ENCODE data around the gene CLOCK.

Gene CLOCK

GRCh38 chr4:55397520-55398321, 149.0 kb downstream of the CLOCK start (continued):
- TF ChIP-seq KLF8 (tag by site-specific recombination; IDR thresholded peaks at IDR 0.05) (peak; percentile 28; the same call in 1 of the 2 replicates), SP7 (tag by site-specific recombination; IDR thresholded peaks at IDR 0.05) (peak; percentile 74; the same call in 1 of the 2 replicates), ZBTB1 (tag by site-specific recombination; IDR thresholded peaks at IDR 0.05) (no peak), MZF1 (tag by site-specific recombination; IDR thresholded peaks at IDR 0.05; ENCODE audit: borderline replicate concordance) (no peak), ZNF692 (tag by site-specific recombination; IDR thresholded peaks at IDR 0.05) (peak; percentile 57; the same call in 1 of the 2 replicates), CTCF (tag by site-specific recombination; IDR thresholded peaks at IDR 0.05) (no peak), ZNF514 (tag by site-specific recombination; IDR thresholded peaks at IDR 0.05) (no peak), KLF17 (tag by site-specific recombination; IDR thresholded peaks at IDR 0.05) (no peak), BCL11B (tag by site-specific recombination; IDR thresholded peaks at IDR 0.05; ENCODE audit: low read depth) (no peak), ZBTB8A (tag by site-specific recombination; IDR thresholded peaks at IDR 0.05) (no peak), ZSCAN4 (tag by site-specific recombination; IDR thresholded peaks at IDR 0.05) (0 out of 2 replicates have a peak, but pooled peaks have one; percentile 19), ZNF175 (tag by site-specific recombination; IDR thresholded peaks at IDR 0.05) (no peak), ZNF830 (tag by site-specific recombination; IDR thresholded peaks at IDR 0.05; ENCODE audit: low read depth) (no peak), ZNF169 (tag by site-specific recombination; IDR thresholded peaks at IDR 0.05) (no peak), GLIS1 (tag by site-specific recombination; IDR thresholded peaks at IDR 0.05) (peak; percentile 67), ZFP69B (tag by site-specific recombination; IDR thresholded peaks at IDR 0.05) (peak; percentile 62; the same call in 1 of the 2 replicates), ZNF843 (tag by site-specific recombination; IDR thresholded peaks at IDR 0.05) (0 out of 2 replicates have a peak, but pooled peaks have one; percentile 33)
- TF ChIP-seq, protein P1, sequence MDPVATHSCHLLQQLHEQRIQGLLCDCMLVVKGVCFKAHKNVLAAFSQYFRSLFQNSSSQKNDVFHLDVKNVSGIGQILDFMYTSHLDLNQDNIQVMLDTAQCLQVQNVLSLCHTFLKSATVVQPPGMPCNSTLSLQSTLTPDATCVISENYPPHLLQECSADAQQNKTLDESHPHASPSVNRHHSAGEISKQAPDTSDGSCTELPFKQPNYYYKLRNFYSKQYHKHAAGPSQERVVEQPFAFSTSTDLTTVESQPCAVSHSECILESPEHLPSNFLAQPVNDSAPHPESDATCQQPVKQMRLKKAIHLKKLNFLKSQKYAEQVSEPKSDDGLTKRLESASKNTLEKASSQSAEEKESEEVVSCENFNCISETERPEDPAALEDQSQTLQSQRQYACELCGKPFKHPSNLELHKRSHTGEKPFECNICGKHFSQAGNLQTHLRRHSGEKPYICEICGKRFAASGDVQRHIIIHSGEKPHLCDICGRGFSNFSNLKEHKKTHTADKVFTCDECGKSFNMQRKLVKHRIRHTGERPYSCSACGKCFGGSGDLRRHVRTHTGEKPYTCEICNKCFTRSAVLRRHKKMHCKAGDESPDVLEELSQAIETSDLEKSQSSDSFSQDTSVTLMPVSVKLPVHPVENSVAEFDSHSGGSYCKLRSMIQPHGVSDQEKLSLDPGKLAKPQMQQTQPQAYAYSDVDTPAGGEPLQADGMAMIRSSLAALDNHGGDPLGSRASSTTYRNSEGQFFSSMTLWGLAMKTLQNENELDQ (tag by site-specific recombination; IDR thresholded peaks at IDR 0.05; ENCODE audit: low read depth) = no peak
- TF ChIP-seq, protein P2, sequence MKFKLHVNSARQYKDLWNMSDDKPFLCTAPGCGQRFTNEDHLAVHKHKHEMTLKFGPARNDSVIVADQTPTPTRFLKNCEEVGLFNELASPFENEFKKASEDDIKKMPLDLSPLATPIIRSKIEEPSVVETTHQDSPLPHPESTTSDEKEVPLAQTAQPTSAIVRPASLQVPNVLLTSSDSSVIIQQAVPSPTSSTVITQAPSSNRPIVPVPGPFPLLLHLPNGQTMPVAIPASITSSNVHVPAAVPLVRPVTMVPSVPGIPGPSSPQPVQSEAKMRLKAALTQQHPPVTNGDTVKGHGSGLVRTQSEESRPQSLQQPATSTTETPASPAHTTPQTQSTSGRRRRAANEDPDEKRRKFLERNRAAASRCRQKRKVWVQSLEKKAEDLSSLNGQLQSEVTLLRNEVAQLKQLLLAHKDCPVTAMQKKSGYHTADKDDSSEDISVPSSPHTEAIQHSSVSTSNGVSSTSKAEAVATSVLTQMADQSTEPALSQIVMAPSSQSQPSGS (tag by site-specific recombination; IDR thresholded peaks at IDR 0.05; ENCODE audit: low read depth) = no peak
- TF ChIP-seq, protein P3, sequence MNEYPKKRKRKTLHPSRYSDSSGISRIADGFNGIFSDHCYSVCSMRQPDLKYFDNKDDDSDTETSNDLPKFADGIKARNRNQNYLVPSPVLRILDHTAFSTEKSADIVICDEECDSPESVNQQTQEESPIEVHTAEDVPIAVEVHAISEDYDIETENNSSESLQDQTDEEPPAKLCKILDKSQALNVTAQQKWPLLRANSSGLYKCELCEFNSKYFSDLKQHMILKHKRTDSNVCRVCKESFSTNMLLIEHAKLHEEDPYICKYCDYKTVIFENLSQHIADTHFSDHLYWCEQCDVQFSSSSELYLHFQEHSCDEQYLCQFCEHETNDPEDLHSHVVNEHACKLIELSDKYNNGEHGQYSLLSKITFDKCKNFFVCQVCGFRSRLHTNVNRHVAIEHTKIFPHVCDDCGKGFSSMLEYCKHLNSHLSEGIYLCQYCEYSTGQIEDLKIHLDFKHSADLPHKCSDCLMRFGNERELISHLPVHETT (tag by site-specific recombination; IDR thresholded peaks at IDR 0.05) = peak; percentile 53; the same call in 1 of the 2 replicates

All from HEK293 (cell line).